ENCODE data around the gene NBAS. TPM values are rescaled to one million over a fixed set of nuclear protein-coding genes. Genes with fewer than 3 reads are reported as not detected.

The NBAS gene
- total and polyA plus RNA-seq, 9 of the 15 experiments (the other 6 are each of a cell fraction or from before 2014, with no cell fraction given): 15.3 to 94.4 (median 69.9) TPM

- Histone ChIP-seq H3K36me3 (ENCODE audit: control insufficient read depth, insufficient read depth, low read length) (peaks cover 7% of the 10 kb centered on the region; the same call in 1 of the 3 replicates), H3K27me3 (ENCODE audit: control insufficient read depth in 2 of 2, insufficient read depth in 2 of 2, low read length in 2 of 2) (no peaks in the 10 kb centered on the region), H3K4me2 (ENCODE audit: insufficient read depth, low read length) (peak overlapping the region; percentile 94), H3K4me1 (replicated peaks in 1 of 2; ENCODE audit: control insufficient read depth in 2 of 2, insufficient read depth in 2 of 2, low read length in 2 of 2) (peaks cover 22 to 39% of the 10 kb centered on the region in 2 experiments), H2AFZ (ENCODE audit: low read depth, low read length) (peak overlapping the region; percentile 93), H3K9me3 (replicated peaks; ENCODE audit: control insufficient read depth, insufficient read depth, low read depth, low read length) (no peaks in the 10 kb centered on the region), H3K4me3 (peak overlapping the region; percentile 76), H3K9me1 (ENCODE audit: control insufficient read depth, insufficient read depth, low read length) (no peaks in the 10 kb centered on the region), H4K20me1 (replicated peaks; ENCODE audit: control insufficient read depth, insufficient read depth, low read length) (no peaks in the 10 kb centered on the region), H3K27ac (ENCODE audit: extremely low read depth, low read depth, low read length) (peak overlapping the region; percentile 95), H3K9ac (ENCODE audit: insufficient read depth in 1 of 2, low read depth in 2 of 2, low read length in 2 of 2) (peak overlapping the region; percentile 29 to 92; a peak in 3 of 4 replicates), H3K79me2 (ENCODE audit: control insufficient read depth, insufficient read depth, low read length) (peaks cover 48% of the 10 kb centered on the region)
- in situ Hi-C loops (cut with MboI) (no loop called here), intact Hi-C loops (cut with micrococcal nuclease) (no loop called here)
- ATAC-seq (no peak), FAIRE-seq (no peak), DNase-seq (ENCODE audit: extremely low read depth in 1 of 4, low spot score in 3 of 4) (peak in 1 of 4 experiments; percentile 43)
- ChIA-PET POLR2A (interaction anchor here (0.7 to 2.6 kb wide), 11 partner anchors 8 to 97 kb away, joined by 3 to 17 read pairs (median 6); no protein-coding TSS in a partner anchor), CTCF (ENCODE audit: low intra/inter-chr PET ratio) (interaction anchor here (1.2 kb wide), 1 partner anchor 26 kb away, joined by 3 read pairs; no protein-coding TSS in a partner anchor)
- 16% methylated on average over 6 of the region's 6 CpGs for WGBS (ENCODE audit: insufficient coverage, low coverage, missing lambda C conversion rate)
- BruUV-seq (replicated peaks): TSS peak; percentile 78
- TF ChIP-seq LARP7 (IDR thresholded peaks at IDR 0.05) (0 out of 2 replicates have a peak, but pooled peaks have one; percentile 46), GABPA (tag; conservative IDR thresholded peaks at IDR 0.05; ENCODE audit: low read depth) (peak; percentile 24; the same call in 1 of the 2 replicates), ZNF24 (IDR thresholded peaks at IDR 0.05) (peak; percentile 89), SAFB2 (IDR thresholded peaks at IDR 0.05; ENCODE audit: borderline replicate concordance, low read depth, low read length, severe bottlenecking) (no peak), BCLAF1 (IDR thresholded peaks at IDR 0.05; ENCODE audit: borderline replicate concordance in 1 of 2, control insufficient read depth in 1 of 2, low read depth in 2 of 2, low read length in 1 of 2) (0 out of 4 replicates have a peak, but pooled peaks of 1 of the 2 experiments have one; percentile 35), SIN3B (IDR thresholded peaks at IDR 0.05; ENCODE audit: low read depth) (no peak), ZBTB34 (CRISPR knock-in tag; IDR thresholded peaks at IDR 0.05) (no peak), ATF7 (IDR thresholded peaks at IDR 0.05) (no peak), CHD4 (IDR thresholded peaks at IDR 0.05; ENCODE audit: insufficient read depth, insufficient replicate concordance, low read depth, low read length, poor library complexity, severe bottlenecking) (no peak), TFE3 (CRISPR knock-in tag; IDR thresholded peaks at IDR 0.05) (no peak), EZH2 (IDR thresholded peaks at IDR 0.05; ENCODE audit: borderline replicate concordance, low read depth, low read length) (no peak), HDGF (IDR thresholded peaks at IDR 0.05) (no peak), EP300 (IDR thresholded peaks at IDR 0.05; ENCODE audit: low read length) (no peak), PHF8 (IDR thresholded peaks at IDR 0.05; ENCODE audit: borderline replicate concordance, low read length) (no peak), MCM5 (IDR thresholded peaks at IDR 0.05; ENCODE audit: low read depth) (no peak)
These were observed 1.4 kb upstream of the NBAS start for GRCh38 chr2:15562354-15563031.

Measured in K562 (cell line).